Activated CD8-positive, alpha-beta memory T cell treated with anti-CD3 and anti-CD28 coated beads, Interleukin-2, amount 50 U/mL, for 4 hours (primary cell): Measurements from ENCODE around the gene BCAS3.
"Not testable (repeated sequence)": the region's sequence is repeated elsewhere in the genome, so short reads cannot be mapped to it uniquely, and the experiment has no call there.

Experiments used
- DNase-seq: peaks from one replicate; pipeline ENCODE4 v3.0.0-alpha.2; 2020

BCAS3 gene

GRCh38 chr17:61139219-61139618 is 461.6 kb downstream of the BCAS3 start:
- peak; percentile 34 for DNase-seq

- no peak for DNase-seq
These were observed 462.6 kb downstream of the BCAS3 start for GRCh38 chr17:61140081-61140786.

GRCh38 chr17:61143026-61143425 is 465.4 kb downstream of the BCAS3 start:
- DNase-seq = no peak

DNA sequence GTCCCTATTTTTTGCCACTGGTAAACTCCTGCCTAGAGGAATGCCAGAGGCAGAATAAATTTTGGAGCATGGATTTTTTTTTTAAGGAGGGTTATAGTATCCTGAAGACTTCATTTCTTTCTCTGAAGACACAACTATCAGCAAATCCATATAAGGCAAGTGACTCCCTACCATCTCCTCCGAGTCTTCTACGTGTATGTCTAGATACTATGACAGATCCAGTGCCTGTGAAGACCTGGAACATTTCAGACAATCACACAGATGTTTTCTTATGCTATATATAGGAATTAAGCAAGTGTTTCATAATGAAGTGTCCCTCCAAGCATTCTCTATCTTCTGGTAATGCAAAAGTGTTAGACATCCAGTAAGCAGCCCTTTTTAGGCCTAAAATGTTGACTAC is 466.5 kb downstream of the BCAS3 start:
- DNase-seq = no peak

GRCh38 chr17:61144617-61145564 is 467.2 kb downstream of the BCAS3 start:
- no peak for DNase-seq

DNA sequence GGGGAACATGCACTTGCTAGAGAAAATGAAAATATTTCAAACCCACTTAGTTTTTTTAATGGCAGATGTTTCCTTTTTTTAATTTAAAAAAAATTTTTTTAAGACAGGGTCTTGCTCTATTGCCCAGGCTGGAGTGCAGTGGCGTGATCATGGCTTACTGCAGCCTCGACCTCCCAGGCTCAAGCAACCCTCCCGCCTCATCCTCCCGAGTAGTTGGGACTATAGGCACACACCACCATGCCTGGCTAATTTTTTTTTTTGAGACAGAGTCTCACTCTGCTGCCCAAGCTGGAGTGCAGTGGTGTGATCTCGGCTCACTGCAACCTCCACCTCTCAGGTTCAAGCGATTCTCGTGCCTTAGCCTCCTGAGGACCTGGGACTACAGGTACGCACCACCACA is 469.2 kb downstream of the BCAS3 start:
- not testable (repeated sequence) for DNase-seq

- DNase-seq = no peak
These were observed 471.6 kb downstream of the BCAS3 start for GRCh38 chr17:61149106-61149825.

- no peak for DNase-seq
These were observed 472.3 kb downstream of the BCAS3 start for GRCh38 chr17:61149862-61150362.

DNA sequence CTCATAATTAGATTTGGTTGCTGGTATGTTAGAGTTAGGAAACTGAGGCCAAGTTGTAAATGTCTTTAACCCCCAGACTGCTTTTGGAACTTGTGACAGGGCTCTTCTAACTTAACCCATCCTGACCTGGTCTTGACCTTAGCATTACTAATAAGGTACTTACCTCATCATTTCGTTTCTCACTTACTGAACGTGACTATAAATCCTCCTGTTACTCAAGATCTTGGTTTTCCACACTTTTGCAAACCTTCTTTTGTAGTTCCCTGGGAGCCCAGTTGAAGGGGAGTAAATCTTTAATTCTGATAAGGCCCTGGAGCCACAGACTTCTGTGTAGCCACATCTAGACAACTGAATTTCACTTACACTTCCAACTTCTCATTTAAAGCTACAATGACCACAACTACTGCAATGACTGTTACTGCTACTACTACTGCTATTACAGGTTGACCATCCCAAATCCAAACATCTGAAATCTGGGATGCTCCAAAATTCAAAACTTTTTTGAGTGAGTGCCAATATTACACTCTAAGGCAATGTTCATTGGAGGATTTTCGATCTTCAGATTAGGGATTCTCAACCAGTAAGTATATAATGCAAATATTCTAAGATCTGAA is 473.1 kb downstream of the BCAS3 start:
- no peak for DNase-seq

DNA sequence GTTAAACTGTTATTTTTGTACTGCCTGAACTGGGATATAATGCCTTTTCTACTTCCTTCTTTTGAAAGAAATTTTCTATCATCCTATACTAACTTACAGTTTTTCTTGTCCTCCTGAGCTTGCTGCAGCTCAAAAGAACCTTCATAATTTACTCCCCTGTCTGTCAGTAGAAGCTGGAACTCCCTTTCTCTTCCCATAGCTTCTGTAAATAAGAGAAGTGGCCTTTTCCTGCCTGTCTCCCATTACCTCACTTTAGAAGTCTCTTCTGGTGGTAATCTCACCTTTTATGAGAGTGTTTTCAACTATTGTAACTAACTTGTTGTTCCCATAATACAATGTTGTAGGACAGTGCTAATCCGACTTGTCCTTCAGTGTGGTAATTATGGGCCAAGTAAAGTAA is 475.2 kb downstream of the BCAS3 start:
- no peak for DNase-seq

GRCh38 chr17:61155590-61156237 is 478.1 kb downstream of the BCAS3 start:
- DNase-seq = no peak

DNA sequence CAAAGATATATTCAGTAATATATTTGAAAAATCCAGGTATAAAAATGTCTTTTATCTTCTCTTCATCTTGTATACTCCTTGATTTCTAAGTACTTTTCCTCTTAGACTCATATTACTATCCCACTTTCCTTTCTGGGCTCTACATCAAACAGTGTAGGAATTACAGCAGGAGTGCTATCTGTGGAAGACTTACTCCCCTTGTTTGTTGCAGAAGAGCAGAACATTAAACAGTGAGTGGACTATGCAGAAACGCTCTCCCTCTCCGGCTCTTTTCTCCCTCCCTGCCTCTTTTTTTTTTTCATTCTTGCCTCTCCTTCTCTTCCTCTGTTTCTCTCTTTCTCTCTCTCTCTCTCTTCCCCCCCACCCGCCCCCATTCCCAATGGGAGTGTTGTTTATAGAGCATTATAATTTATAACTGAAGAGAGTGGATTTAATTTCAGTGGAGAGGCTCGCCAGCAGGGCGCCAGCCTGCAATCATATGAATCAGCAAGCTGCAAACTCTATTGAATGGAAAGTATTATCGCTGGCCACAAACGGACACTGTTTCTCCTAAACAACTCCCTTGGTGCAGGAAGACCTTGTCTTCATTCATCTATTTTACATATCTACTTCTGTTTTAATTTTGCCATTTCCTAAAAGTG is 479.7 kb downstream of the BCAS3 start:
- no peak for DNase-seq

- no peak for DNase-seq
These were observed 480.7 kb downstream of the BCAS3 start for GRCh38 chr17:61158376-61158775.

GRCh38 chr17:61159221-61159814 is 481.7 kb downstream of the BCAS3 start:
- DNase-seq = no peak

DNA sequence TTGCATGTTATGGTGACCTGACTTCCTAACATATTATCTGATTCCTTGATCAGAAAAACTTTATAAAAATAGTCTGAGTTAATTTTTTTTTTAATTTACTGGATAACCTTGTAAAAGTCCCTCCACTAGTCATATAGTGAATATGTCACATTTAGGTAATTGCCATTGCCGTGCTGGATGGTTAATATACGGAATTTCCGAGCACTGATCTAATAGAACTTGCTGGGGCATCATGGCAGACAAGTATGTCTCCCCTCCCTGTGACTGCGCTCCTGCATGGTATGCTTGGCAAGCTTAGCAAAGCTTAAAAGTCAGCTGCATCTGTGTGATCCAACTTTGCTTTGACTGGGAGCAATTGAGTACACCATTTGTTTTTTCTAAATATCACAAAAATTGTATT is 482.6 kb downstream of the BCAS3 start:
- DNase-seq = no peak

DNA sequence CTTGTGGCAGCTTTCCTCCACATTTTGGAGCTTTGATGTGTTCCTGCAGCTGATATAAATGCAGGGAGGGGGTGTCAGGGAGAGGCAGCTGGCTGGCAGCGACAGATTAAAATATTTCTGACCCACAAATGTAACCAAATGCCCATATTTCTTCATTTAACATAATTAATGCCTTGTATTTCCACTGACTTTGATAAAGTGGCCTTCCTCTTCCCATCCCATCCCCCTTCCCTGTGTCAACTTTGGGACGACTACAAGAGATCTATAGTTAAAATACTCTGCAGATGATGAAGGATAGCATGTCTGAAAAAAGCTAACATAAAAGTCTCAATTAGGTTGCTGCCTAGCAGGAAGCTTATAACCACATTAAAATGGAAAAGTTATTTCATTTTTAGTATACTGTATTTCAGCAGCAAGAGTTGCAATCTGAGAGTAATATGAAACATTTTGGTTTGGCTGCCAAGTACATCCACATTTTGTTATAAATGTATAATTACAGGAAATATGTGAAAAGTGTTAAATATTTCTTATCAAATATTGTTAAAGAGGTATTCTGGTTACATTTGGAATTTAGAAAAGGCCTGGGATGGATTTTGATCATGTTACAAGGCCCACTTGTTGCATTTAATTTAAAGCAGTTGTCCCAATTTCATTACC is 483.3 kb downstream of the BCAS3 start:
- DNase-seq = no peak

DNA sequence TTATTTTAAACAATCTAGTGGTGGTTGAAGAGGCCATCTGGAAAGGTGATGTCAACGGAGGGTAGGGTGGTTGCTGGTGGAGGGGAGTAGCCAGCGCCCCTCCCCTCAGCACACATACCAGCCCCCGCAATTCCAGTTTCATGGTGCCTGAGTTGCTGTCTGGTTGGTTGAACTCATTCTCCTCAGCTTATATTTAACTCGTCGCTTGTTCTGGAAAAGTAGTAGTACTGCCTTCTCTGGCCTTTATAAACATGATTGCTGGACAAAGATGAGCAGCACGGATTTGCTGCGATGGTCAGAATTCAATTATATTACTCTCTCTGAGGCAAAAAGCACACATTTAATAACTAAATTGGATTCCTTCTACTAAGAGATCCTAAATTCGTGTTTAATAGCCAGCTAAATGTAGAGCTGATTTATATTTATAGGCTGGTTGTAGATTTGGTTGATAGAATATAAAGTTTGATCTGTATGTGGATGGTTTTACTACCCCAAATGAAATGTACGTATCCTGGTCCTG is 484.0 kb downstream of the BCAS3 start:
- DNase-seq = no peak

DNA sequence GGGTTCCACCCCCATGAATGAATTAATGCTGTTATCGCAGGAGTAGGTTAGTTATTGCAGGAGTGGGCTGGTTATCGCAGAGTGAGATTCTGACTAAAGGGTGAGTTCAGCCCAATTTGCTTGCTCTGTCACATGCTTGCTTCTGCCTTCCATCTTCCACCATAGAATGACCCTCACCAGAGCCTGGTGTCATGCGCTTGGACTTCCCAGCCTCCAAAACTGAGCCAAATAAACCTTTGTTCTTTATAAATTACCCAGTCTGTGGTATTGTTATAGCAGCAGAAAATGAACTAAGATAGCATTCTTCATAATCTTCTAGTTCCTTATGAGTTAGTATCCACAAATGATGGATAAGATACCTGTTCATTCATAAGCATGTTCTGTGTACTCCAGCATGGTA is 486.9 kb downstream of the BCAS3 start:
- no peak for DNase-seq

GRCh38 chr17:61167075-61167474 is 489.4 kb downstream of the BCAS3 start:
- no peak for DNase-seq

DNA sequence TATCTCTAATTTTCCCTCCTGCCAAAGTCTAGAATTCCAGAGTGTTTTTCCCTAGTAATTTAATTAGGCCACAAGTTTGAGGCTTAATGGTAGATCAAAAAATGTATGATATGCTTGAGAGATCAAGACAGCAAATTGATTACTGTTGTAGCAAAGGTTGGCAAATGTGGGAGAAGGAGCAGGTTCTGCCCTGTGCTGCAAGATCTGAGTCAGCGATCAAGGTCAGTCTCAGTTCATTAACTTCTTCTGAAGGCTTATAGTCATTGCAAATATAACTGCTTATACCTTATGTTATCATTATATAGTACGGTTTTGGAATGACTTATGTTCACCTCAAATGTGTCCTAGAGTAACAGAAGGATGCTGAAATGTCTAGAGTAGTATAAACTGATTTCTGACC is 490.9 kb downstream of the BCAS3 start:
- no peak for DNase-seq

DNA sequence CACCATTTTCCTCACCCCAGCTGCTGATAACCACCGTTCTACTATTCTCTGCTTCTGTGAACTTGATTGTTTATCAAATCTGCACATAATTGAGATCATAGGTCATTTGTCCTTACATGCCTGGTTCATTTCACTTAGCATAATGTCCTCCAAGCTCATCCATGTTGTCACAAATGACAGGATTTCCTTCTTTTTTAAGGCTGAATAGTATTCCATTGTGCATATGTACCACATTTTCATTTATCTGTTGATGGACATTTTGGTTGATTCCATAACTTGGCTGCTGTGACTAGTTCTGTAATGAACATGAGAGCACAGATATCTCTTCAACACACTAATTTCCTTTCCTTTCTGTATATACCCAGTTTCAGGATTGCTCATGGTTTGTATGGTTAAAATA is 496.7 kb downstream of the BCAS3 start:
- no peak for DNase-seq
